H54 (cell line): ENCODE measurements around the gene GRIK5.
"Not testable (repeated sequence)": the region's sequence is repeated elsewhere in the genome, so short reads cannot be mapped to it uniquely, and the experiment has no call there.

Source experiments
- DNase-seq: peaks from one replicate; pipeline ENCODE4 v3.0.0; 2011; ENCODE audit warnings: low spot score, mixed read lengths; ENCODE audit not compliant: insufficient read length
- FAIRE-seq: peaks from 3 replicates; lab custom pipeline; 2011; peaks lifted over from hg19 to GRCh38; lab: Jason Lieb, UNC
- POLR2A ChIP-seq: IDR thresholded peaks from 2 replicates; pipeline ENCODE4 v1.6.1; 2011; ENCODE audit warnings: low read depth, mild to moderate bottlenecking, low read length

Gene GRIK5

GRCh38 chr19:42065051-42065450 is 5.0 kb downstream of the GRIK5 start:
- DNase-seq = no peak
- TF ChIP-seq POLR2A = no peak
- FAIRE-seq = no peak

GRCh38 chr19:42064432-42064831 is 5.6 kb downstream of the GRIK5 start:
- no peak for FAIRE-seq
- no peak for DNase-seq
- TF ChIP-seq POLR2A = no peak

GRCh38 chr19:42062381-42062780 is 7.6 kb downstream of the GRIK5 start:
- TF ChIP-seq POLR2A = no peak
- no peak for FAIRE-seq
- no peak for DNase-seq

- DNase-seq (no peak), FAIRE-seq (no peak)
- no peak for TF ChIP-seq POLR2A
Measured at GRCh38 chr19:42060117-42060516, 9.9 kb downstream of the GRIK5 start.

- DNase-seq = no peak
- TF ChIP-seq POLR2A = no peak
- no peak for FAIRE-seq
Measured at GRCh38 chr19:42059196-42059595, 10.8 kb downstream of the GRIK5 start.

- DNase-seq (no peak), FAIRE-seq (no peak)
- no peak for TF ChIP-seq POLR2A
Measured at GRCh38 chr19:42057846-42058245, 12.2 kb downstream of the GRIK5 start.

- DNase-seq = no peak
- no peak for TF ChIP-seq POLR2A
- no peak for FAIRE-seq
Measured at GRCh38 chr19:42054205-42054604, 15.8 kb downstream of the GRIK5 start.

- no peak for TF ChIP-seq POLR2A
- no peak for FAIRE-seq
- DNase-seq = no peak
Measured at GRCh38 chr19:42053037-42053935, 16.7 kb downstream of the GRIK5 start.

GRCh38 chr19:42052241-42052863 is 17.7 kb downstream of the GRIK5 start:
- DNase-seq (no peak), FAIRE-seq (no peak)
- TF ChIP-seq POLR2A = no peak

GRCh38 chr19:42051166-42052115 is 18.6 kb downstream of the GRIK5 start:
- FAIRE-seq (peak; percentile 23), DNase-seq (peak; percentile 81)
- TF ChIP-seq POLR2A = no peak

GRCh38 chr19:42048992-42049391 is 21.0 kb downstream of the GRIK5 start:
- no peak for DNase-seq
- FAIRE-seq = no peak
- TF ChIP-seq POLR2A = no peak

- FAIRE-seq = no peak
- TF ChIP-seq POLR2A = no peak
- no peak for DNase-seq
Measured at GRCh38 chr19:42045575-42045974, 24.4 kb downstream of the GRIK5 start.

- TF ChIP-seq POLR2A = no peak
- FAIRE-seq = no peak
- no peak for DNase-seq
Measured at GRCh38 chr19:42042455-42043170, 27.4 kb downstream of the GRIK5 start.

GRCh38 chr19:42040491-42040890 is 29.5 kb downstream of the GRIK5 start:
- not testable (repeated sequence) for DNase-seq, FAIRE-seq
